Lung (tissue), 12 donors: ENCODE data around the gene CPN1. TPM values are rescaled to one million over a fixed set of nuclear protein-coding genes. Genes with fewer than 3 reads are reported as not detected.
"Not testable (repeated sequence)": the region's sequence is repeated elsewhere in the genome, so short reads cannot be mapped to it uniquely, and the experiment has no call there.

Experiments
- ATAC-seq: fragments of 200-7000 bp; cut with Tn5 transposase; one replicate; pipeline ENCODE4 v1.9.1; 2020; ENCODE audit warnings: moderate number of reproducible peaks; ENCODE audit not compliant: insufficient read depth, low FRiP score
- DNase-seq, 3 donors: peaks; one replicate each; pipeline ENCODE4 v3.0.0-alpha.2; 2013 to 2017
- H3K27ac ChIP-seq, 2 donors: one replicate each; pipeline ENCODE4 v1.5.1; 2013; ENCODE audit warnings: mild to moderate bottlenecking in 2 of 2, moderate library complexity in 2 of 2, control low read depth in 1 of 2, inconsistent platforms in 1 of 2, low read depth in 1 of 2, low read length in 1 of 2
- H3K27me3 ChIP-seq, 3 donors: one replicate each; pipeline ENCODE4 v1.5.1; 2013; ENCODE audit warnings: low read length in 2 of 3; ENCODE audit not compliant: control insufficient read depth in 3 of 3, insufficient read depth in 3 of 3
- H3K36me3 ChIP-seq, 4 donors: one replicate each; pipeline ENCODE4 v1.5.1; 2013; ENCODE audit warnings: low read length in 4 of 4, mild to moderate bottlenecking in 1 of 4, moderate library complexity in 1 of 4; ENCODE audit not compliant: control insufficient read depth in 4 of 4, insufficient read depth in 4 of 4
- H3K4me1 ChIP-seq, 5 donors: one replicate each; pipeline ENCODE4 v1.5.1; 2013; ENCODE audit warnings: low read length in 5 of 5, mild to moderate bottlenecking in 2 of 5, moderate library complexity in 1 of 5; ENCODE audit not compliant: control insufficient read depth in 5 of 5, insufficient read depth in 5 of 5
- H3K4me3 ChIP-seq: one replicate; pipeline ENCODE4 v1.5.1; 2013; ENCODE audit warnings: mild to moderate bottlenecking, control low read depth, moderate library complexity
- H3K9ac ChIP-seq, 2 donors: one replicate each; pipeline ENCODE4 v1.5.1; 2013; ENCODE audit warnings: low read length in 2 of 2, control low read depth in 1 of 2; ENCODE audit not compliant: insufficient read depth in 1 of 2
- H3K9me3 ChIP-seq, 4 donors: one replicate each; pipeline ENCODE4 v1.5.1; 2013; ENCODE audit warnings: low read length in 3 of 4, mild to moderate bottlenecking in 1 of 4, moderate library complexity in 1 of 4; ENCODE audit not compliant: control insufficient read depth in 4 of 4, insufficient read depth in 3 of 4
- CTCF ChIP-seq: IDR thresholded peaks from 2 replicates; pipeline ENCODE4 v1.5.1; 2012; ENCODE audit warnings: mild to moderate bottlenecking; ENCODE audit errors: control extremely low read depth, extremely low read depth
- WGBS, 2 donors: extraction: QIAGEN DNeasy Blood & Tissue Kit; methylation state at CpG; one replicate each; pipeline ENCODE4 v1.1.7; 2013; 5-methylcytosine and 5-hydroxymethylcytosine counted together
- polyA plus RNA-seq, 2 donors: library from polyadenylated mRNA; stranded (reverse); fragments of 200-250 nt; gene quantifications; one replicate each; pipeline ENCODE4 v1.2.1, GENCODE V29; 2013
- total RNA-seq, 2 donors: library from RNA; depleted of rRNA in 1 of 2; stranded (reverse); fragments of >200 nt in 1 of 2; gene quantifications; one replicate each; pipeline ENCODE4 v1.2.1, GENCODE V29; 2014 to 2021
- donor health status: control.
- donor health status: control.
- donor health status: Bipolar disorder and iron deficiency.
- donor health status: healthy.
- donor health status: DM: yes; HTN: yes; CAD: no.

The CPN1 gene
- total and polyA plus RNA-seq, 4 donors, result not detected

GRCh38 chr10:100089241-100089640, 7.6 kb upstream of the CPN1 start:
- DNase-seq (no peak), ATAC-seq (no peak)
- no peak overlapping the region for H3K27ac ChIP-seq
- no peaks in the 10 kb centered on the region for H3K9me3 ChIP-seq
- H3K4me1 ChIP-seq, result no peaks in the 10 kb centered on the region
- 85 to 93% methylated on average over 6 of the region's 6 CpGs for WGBS, 2 donors
- H3K36me3 ChIP-seq, result no peaks in the 10 kb centered on the region
- TF ChIP-seq CTCF, result no peak
- no peak overlapping the region for H3K9ac ChIP-seq
- H3K4me3 ChIP-seq, result no peak overlapping the region
- H3K27me3 ChIP-seq, result peaks cover 0 to 3% (median 3%) of the 10 kb centered on the region in 3 donors

DNA sequence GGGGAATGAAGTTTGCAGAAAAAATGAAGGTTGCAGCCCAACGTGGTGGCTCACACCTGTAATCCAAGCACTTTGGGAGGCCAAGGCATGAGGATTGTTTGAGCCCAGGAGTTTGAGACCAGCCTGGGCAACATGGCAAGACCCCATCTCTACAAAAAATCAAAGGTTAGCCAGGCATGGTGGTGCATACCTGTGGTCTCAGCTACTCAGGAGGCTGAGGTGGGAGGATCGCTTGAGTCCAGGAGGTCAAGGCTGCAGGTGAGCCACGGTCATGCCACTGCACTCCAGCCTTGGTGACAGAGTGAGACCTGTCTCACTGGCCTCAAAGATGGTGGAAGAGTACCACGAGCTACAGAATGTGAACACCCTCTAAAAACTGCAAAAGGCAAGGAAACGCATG, 5.0 kb upstream of the CPN1 start:
- ATAC-seq, H3K36me3 ChIP-seq, H3K27ac ChIP-seq, H3K9ac ChIP-seq, H3K4me1 ChIP-seq, H3K4me3 ChIP-seq, H3K27me3 ChIP-seq, H3K9me3 ChIP-seq, DNase-seq: not testable (repeated sequence)
- WGBS, 2 donors, result 80 to 84% methylated on average over 5 of the region's 5 CpGs

GRCh38 chr10:100085596-100085995, 3.9 kb upstream of the CPN1 start:
- no peak for TF ChIP-seq CTCF
- 46 to 50% methylated on average over 2 of the region's 2 CpGs for WGBS, 2 donors
- Histone ChIP-seq H3K4me3 (no peak overlapping the region), H3K36me3 (no peaks in the 10 kb centered on the region), H3K4me1 (no peaks in the 10 kb centered on the region), H3K9ac (no peak overlapping the region), H3K27me3 (peaks cover 0 to 3% (median 3%) of the 10 kb centered on the region in 3 donors), H3K9me3 (no peaks in the 10 kb centered on the region), H3K27ac (no peak overlapping the region)
- no peak for ATAC-seq
- no peak for DNase-seq

GRCh38 chr10:100083623-100084022, 2.0 kb upstream of the CPN1 start:
- Histone ChIP-seq H3K36me3 (no peaks in the 10 kb centered on the region), H3K27me3 (peaks cover 0 to 3% (median 3%) of the 10 kb centered on the region in 3 donors), H3K9me3 (no peaks in the 10 kb centered on the region), H3K9ac (no peak overlapping the region), H3K27ac (no peak overlapping the region), H3K4me1 (no peaks in the 10 kb centered on the region), H3K4me3 (no peak overlapping the region)
- no peak for TF ChIP-seq CTCF
- DNase-seq, result no peak
- ATAC-seq, result no peak
- WGBS, 2 donors, result 86 to 97% methylated on average over 1 of the region's 1 CpG

- H3K4me1 ChIP-seq, H3K9ac ChIP-seq, H3K9me3 ChIP-seq, H3K27me3 ChIP-seq, DNase-seq, H3K27ac ChIP-seq, H3K36me3 ChIP-seq, ATAC-seq, H3K4me3 ChIP-seq: not testable (repeated sequence)
Observed at GRCh38 chr10:100082276-100082675, 607 bp upstream of the CPN1 start.
